CD4-positive, alpha-beta T cell treated with Interleukin-12 subunit alpha and Interleukin-12 subunit beta, for 1 hour (primary cell): ENCODE data around the gene ERBB2.

Experiments used
- DNase-seq: peaks from one replicate; pipeline ENCODE4 v3.0.0-alpha.2; 2020

Gene ERBB2

GRCh38 chr17:39666231-39666600 is 33.6 kb upstream of the ERBB2 start:
- DNase-seq, result no peak

- no peak for DNase-seq
Observed at GRCh38 chr17:39666601-39667261, 33.1 kb upstream of the ERBB2 start.

DNA sequence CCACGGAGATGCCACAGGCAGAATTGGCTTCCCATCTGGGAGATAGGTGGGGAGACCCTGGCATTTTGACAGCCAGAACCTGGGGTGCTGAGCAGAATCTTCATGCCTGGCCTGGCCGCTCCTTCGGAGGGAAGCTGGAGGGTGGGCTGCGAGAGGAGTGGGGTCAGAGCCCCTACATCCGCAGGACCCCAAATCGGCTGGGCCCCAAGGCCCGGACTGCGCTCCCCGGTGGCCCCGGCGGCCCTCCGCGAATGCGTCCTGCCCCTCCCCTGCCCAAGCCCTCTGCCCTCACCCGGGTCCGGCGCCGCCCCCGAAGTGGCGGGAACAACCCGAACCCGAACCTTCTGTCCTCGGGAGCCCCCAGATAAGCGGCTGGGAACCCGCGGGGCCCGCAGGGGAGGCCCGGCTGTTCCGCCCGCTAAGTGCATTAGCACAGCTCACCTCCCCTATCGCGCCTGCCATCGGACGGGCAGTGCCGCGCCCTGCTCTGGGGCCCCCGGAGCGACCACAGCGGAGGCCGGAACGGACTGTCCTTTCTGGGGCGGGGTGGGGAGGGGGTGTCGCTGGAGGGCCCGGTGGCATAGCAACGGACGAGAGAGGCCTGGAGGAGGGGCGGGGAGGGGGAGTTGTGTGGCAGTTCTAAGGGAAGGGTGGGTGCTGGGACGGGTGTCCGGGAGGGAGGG is 32.5 kb upstream of the ERBB2 start:
- no peak for DNase-seq

DNA sequence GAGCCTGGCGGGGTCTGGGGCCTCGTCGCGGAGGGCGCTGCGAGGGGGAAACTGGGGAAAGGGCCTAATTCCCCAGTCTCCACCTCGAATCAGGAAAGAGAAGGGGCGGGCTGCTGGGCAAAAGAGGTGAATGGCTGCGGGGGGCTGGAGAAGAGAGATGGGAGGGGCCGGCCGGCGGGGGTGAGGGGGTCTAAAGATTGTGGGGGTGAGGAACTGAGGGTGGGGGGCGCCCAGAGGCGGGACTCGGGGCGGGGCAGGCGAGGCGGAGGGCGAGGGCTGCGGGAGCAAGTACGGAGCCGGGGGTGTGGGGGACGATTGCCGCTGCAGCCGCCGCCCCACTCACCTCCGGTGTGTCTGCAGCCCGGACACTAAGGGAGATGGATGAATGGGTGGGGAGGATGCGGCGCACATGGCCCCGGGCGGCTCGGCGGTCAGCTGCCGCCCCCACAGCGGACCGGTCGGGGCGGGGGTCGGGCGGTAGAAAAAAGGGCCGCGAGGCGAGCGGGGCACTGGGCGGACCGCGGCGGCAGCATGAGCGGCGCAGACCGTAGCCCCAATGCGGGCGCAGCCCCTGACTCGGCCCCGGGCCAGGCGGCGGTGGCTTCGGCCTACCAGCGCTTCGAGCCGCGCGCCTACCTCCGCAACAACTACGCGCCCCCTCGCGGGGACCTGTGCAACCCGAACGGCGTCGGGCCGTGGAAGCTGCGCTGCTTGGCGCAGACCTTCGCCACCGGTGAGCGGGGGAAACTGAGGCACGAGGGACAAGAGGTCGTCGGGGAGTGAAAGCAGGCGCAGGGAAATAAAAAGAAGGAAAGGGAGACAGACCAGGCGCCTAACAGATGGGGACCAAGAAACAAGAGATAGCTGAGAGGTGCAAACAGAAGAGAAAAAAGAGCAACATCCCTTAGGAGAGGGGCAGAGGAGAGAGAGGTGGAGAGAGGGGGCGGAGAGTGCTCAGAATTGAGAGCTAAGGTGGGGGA is 31.6 kb upstream of the ERBB2 start, which contains the start of gene PNMT:
PNMT (plus strand) TSS at position 509 of the 980 bp plus-strand sequence; CDS start at position 532, 23 bp downstream.
- peak; percentile 71 for DNase-seq

- no peak for DNase-seq
Observed at GRCh38 chr17:39669897-39670735, 29.7 kb upstream of the ERBB2 start.

DNA sequence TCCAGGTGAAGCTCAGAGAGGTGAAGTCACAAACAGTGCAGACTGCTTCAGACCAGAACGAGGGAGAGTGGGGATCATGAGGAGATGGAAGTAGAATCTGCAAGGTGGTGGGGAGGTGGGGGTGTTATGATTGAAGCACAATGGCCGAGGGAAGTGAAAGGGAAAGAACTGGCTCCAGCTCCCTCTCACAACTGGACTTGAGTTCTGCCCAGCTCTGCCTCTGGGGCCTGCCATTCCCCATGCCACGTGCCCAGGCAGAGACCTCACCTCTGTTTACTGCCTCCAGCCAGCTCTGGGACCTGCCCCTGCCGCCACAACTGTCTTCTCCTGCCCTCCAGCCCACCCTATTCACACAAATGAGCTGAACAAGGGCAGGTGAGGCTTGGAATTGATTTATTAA is 29.1 kb upstream of the ERBB2 start:
- DNase-seq, result no peak

GRCh38 chr17:39671651-39672521 is 28.0 kb upstream of the ERBB2 start:
- DNase-seq, result no peak

GRCh38 chr17:39672522-39673334 is 27.1 kb upstream of the ERBB2 start:
- DNase-seq, result no peak

GRCh38 chr17:39673335-39674081 is 26.4 kb upstream of the ERBB2 start:
- DNase-seq, result no peak

DNA sequence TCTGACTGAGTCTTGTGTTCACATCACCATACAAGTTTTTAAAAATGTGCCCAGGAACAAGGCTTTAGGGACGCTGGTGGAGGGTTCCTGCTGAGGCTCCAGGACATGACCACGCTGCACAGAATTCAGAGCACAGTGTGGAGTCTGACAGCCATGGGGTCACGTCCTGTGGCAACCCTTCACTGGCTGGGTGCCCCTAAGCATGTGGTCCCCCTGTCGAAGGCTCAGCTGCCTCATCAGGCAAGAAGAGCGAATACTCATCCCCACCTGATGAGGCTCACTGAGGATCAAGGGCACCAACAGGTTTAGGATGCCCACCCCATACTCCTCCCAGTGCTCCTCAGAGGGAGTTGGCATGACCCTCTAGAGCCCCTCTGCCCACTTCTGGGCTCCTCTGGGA is 25.7 kb upstream of the ERBB2 start:
- no peak for DNase-seq

DNA sequence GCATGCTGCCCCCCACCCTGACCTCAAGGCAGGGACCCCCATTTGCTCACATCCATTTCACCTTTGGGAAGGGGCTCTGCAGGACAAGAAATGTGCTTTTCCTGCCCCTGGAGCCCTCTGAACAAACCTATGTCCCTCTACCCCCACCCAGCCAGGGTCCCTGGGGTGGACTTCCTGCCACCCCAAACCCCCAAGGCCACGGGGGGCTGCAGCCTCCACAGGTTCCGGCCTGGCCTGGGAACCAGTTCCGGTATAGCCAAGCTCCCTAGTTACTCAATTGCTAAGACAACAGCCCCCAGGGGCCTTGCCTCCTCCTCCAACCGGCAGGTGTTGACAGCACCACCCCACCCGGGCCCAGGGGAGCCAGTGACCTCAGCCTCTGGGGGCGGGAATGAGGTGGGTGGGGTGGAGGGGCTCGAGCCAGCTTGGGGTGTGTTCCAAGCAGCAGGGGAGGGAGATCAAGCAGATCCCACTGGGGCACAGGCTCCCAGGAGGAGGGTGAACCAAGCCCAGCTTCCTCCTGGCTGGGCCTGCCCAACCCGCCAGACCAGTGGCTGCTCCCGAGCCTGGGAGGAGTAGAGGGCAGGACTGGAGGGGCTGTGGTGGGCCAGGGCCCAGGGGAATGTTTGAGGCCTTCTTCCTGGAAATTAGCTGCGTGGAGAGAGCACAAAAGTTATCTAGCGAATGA is 25.0 kb upstream of the ERBB2 start:
- no peak for DNase-seq

- no peak for DNase-seq
Observed at GRCh38 chr17:39675390-39676082, 24.3 kb upstream of the ERBB2 start.

- peak; percentile 71 for DNase-seq
Observed at GRCh38 chr17:39676198-39676819, 23.6 kb upstream of the ERBB2 start.

DNA sequence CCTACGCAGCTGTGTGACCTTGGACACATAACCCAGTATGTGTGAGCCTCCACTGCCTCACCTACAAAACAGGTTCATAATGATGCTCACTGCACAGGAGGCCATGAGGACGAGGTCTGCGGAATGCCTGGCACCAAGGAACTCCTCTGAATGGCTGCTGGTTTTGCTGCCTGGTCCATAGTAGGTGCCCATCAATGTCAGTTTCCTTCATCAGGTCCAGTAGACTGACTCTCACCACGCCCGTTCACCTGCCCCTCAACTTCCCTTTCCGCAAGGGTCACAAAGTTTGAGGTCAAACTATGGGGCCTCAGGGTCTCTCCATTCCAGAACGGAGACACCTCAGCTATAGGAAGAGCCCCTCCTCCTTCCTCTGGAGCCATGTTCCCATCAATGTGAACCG is 22.8 kb upstream of the ERBB2 start:
- DNase-seq, result no peak

GRCh38 chr17:39677542-39678339 is 22.1 kb upstream of the ERBB2 start:
- DNase-seq, result no peak

GRCh38 chr17:39678340-39679116 is 21.3 kb upstream of the ERBB2 start:
- DNase-seq, result no peak
